Right lobe of liver (tissue), 6 donors: ENCODE data around the gene COL9A1. TPM values are rescaled to one million over a fixed set of nuclear protein-coding genes. Genes with fewer than 3 reads are reported as not detected.

Experiments
- ATAC-seq, 4 donors: fragments of 200-7000 bp; cut with Tn5 transposase; one replicate each; pipeline ENCODE4 v1.9.1; 2020; ENCODE audit warnings: mild to moderate bottlenecking in 4 of 4, moderate library complexity in 4 of 4
- DNase-seq, 3 donors: peaks; one replicate each; pipeline ENCODE4 v3.0.0-alpha.2; 2020
- H3K27ac ChIP-seq, 3 donors: fragments of 200-600 bp; one replicate each; pipeline ENCODE4 v1.8.0; 2022
- H3K27me3 ChIP-seq, 2 donors: fragments of 200-600 bp; one replicate each; pipeline ENCODE4 v1.8.0; 2022
- H3K36me3 ChIP-seq, 4 donors: fragments of 200-600 bp; sonication (generic) in 1 of 4; one replicate each; pipeline versions ENCODE4 v1.5.1 to v1.8.0; 2017 to 2022; ENCODE audit warnings: control low read depth in 1 of 4
- H3K4me1 ChIP-seq, 4 donors: fragments of 200-600 bp; sonication (generic) in 1 of 4; one replicate each; pipeline versions ENCODE4 v1.5.1 to v1.8.0; 2017 to 2022; ENCODE audit warnings: control low read depth in 1 of 4
- H3K4me3 ChIP-seq, 3 donors: fragments of 200-600 bp; one replicate each; pipeline ENCODE4 v1.8.0; 2022
- H3K9me3 ChIP-seq, 4 donors: fragments of 200-600 bp; sonication (generic) in 1 of 4; one replicate each; pipeline versions ENCODE4 v1.5.1 to v1.8.0; 2017 to 2022; ENCODE audit warnings: control low read depth in 1 of 4
- POLR2A ChIP-seq: fragments of 450-650 bp; IDR thresholded peaks from one replicate; pipeline ENCODE4 v1.6.1; 2017; ENCODE audit warnings: antibody characterized with exemption, mild to moderate bottlenecking
- WGBS: methylation state at CpG from one replicate; pipeline ENCODE4 v1.1.6; 2018; ENCODE audit warnings: low coverage, low lambda C conversion rate; ENCODE audit not compliant: insufficient coverage; ENCODE audit errors: missing lambda C conversion rate; 5-methylcytosine and 5-hydroxymethylcytosine counted together
- intact Hi-C, 2 donors: fragments of 100-400 bp; cut with DNase I; formaldehyde crosslinking; loops; one replicate each; pipeline versions ENCODE4 v1.11.2 to v1.14.1; 2022
- total RNA-seq, 6 experiments: library from RNA; depleted of rRNA in 2 of 6; stranded (reverse); fragments of >200 nt in 2 of 6; fragmentation: NEBNext Ultra II Directional in 3 of 6; extraction: Animal tissue kit (Norgen Biotek cat#: 25700) in 3 of 6; gene quantifications; one replicate each; pipeline versions ENCODE4 v1.1.0 to v1.2.4, GENCODE V29; 2016 to 2023
- TF ChIP-seq, protein P1 (sequence below), 4 donors: fragments of 200-600 bp in 3 of 4; fragments of 450-650 bp in 1 of 4; IDR thresholded peaks; one replicate each; pipeline versions ENCODE4 v1.5.1 to v1.8.0; 2016 to 2022; ENCODE audit warnings: antibody characterized with exemption in 4 of 4, mild to moderate bottlenecking in 2 of 4
- donor health status: DM: no; HTN: yes; CAD: no.
- donor health status: DM: no; HTN: no; CAD: no.
- donor health status: DM: no; HTN: no; CAD: no.
- donor health status: DM: no; HTN: yes; CAD: no.
- donor health status: DM: no; HTN: yes; CAD: no.

The COL9A1 gene
- total RNA-seq, 6 experiments from 2014 or later = 0.11 TPM; not detected in 5

GRCh38 chr6:70208235-70208790, 94.6 kb downstream of the COL9A1 start:
- H3K27ac ChIP-seq = no peak overlapping the region
- no peaks in the 10 kb centered on the region for H3K4me1 ChIP-seq
- TF ChIP-seq, protein P1, sequence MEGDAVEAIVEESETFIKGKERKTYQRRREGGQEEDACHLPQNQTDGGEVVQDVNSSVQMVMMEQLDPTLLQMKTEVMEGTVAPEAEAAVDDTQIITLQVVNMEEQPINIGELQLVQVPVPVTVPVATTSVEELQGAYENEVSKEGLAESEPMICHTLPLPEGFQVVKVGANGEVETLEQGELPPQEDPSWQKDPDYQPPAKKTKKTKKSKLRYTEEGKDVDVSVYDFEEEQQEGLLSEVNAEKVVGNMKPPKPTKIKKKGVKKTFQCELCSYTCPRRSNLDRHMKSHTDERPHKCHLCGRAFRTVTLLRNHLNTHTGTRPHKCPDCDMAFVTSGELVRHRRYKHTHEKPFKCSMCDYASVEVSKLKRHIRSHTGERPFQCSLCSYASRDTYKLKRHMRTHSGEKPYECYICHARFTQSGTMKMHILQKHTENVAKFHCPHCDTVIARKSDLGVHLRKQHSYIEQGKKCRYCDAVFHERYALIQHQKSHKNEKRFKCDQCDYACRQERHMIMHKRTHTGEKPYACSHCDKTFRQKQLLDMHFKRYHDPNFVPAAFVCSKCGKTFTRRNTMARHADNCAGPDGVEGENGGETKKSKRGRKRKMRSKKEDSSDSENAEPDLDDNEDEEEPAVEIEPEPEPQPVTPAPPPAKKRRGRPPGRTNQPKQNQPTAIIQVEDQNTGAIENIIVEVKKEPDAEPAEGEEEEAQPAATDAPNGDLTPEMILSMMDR (IDR thresholded peaks at IDR 0.05) = no peak
- TF ChIP-seq POLR2A = no peak
- H3K36me3 ChIP-seq = no peaks in the 10 kb centered on the region
- H3K4me3 ChIP-seq = no peak overlapping the region
- ATAC-seq (no peak), DNase-seq (no peak)
- intact Hi-C loops = no loop called here
- 27% methylated on average over 1 of the region's 1 CpG for WGBS
- no peaks in the 10 kb centered on the region for H3K9me3 ChIP-seq
- peaks cover 0 to 5% of the 10 kb centered on the region in 2 donors for H3K27me3 ChIP-seq

- TF ChIP-seq POLR2A = no peak
- TF ChIP-seq, protein P1 (IDR thresholded peaks at IDR 0.05) = no peak
- ATAC-seq (no peak), DNase-seq (no peak)
- Histone ChIP-seq H3K27ac (no peak overlapping the region), H3K4me1 (no peaks in the 10 kb centered on the region), H3K36me3 (no peaks in the 10 kb centered on the region), H3K27me3 (no peaks in the 10 kb centered on the region), H3K4me3 (no peak overlapping the region), H3K9me3 (no peaks in the 10 kb centered on the region)
- intact Hi-C loops = no loop called here
- WGBS = 68% methylated on average over 2 of the region's 2 CpGs
These were observed 104.1 kb downstream of the COL9A1 start for GRCh38 chr6:70198785-70199184.

DNA sequence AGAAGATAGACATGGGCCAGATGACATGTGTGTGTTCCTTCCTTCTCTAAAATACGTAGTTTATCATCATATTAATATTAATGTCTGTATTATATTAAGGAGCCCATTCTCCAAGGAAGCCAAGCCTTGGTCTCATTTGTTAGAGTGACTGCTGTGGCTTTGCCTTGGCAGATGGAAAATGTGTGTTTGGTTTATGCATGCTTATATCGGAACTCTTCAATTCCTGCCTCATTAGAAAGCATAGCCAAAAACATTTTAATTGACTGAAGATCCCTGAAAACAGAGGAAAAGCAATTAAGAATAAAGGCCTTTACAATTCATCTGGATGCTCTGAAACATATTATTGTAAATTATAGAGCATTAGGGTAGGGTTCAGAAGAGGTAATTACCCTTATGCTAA, 106.4 kb downstream of the COL9A1 start:
- intact Hi-C loops = no loop called here
- Histone ChIP-seq H3K4me1 (no peaks in the 10 kb centered on the region), H3K27ac (no peak overlapping the region), H3K9me3 (no peaks in the 10 kb centered on the region), H3K36me3 (no peaks in the 10 kb centered on the region), H3K27me3 (no peaks in the 10 kb centered on the region), H3K4me3 (no peak overlapping the region)
- TF ChIP-seq POLR2A = no peak
- TF ChIP-seq, protein P1 (IDR thresholded peaks at IDR 0.05) = no peak
- 64% methylated on average over 2 of the region's 2 CpGs for WGBS
- DNase-seq = no peak
- no peak for ATAC-seq

- DNase-seq (no peak), ATAC-seq (no peak)
- no peaks in the 10 kb centered on the region for H3K27me3 ChIP-seq
- no peaks in the 10 kb centered on the region for H3K36me3 ChIP-seq
- H3K9me3 ChIP-seq = no peaks in the 10 kb centered on the region
- no peak for TF ChIP-seq POLR2A
- TF ChIP-seq, protein P1 (IDR thresholded peaks at IDR 0.05) = no peak
- intact Hi-C loops = no loop called here
- H3K4me3 ChIP-seq = no peak overlapping the region
- H3K4me1 ChIP-seq = no peaks in the 10 kb centered on the region
- H3K27ac ChIP-seq = no peak overlapping the region
These were observed 108.5 kb downstream of the COL9A1 start for GRCh38 chr6:70194421-70194820.

DNA sequence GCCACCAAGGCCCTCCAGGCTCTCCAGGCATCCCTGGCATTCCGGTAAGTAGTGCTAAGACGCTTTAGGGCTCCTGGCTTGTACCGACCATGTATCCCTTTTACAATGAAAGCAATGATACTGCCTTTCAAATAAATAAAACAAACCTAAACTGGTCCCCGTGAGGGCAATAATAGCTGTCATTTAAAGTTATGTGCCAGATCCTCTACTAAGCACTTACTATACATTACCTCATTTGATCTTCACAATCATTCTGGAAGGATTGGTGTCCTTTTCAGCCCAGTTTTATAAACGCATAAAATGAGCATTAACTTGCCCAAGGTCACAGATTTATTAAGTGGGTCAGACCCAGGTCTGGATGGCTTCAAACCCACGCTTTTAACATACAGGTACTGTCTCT, 114.7 kb downstream of the COL9A1 start:
- no peak for ATAC-seq
- WGBS = 78% methylated on average over 6 of the region's 6 CpGs
- intact Hi-C loops = no loop called here
- H3K9me3 ChIP-seq = no peaks in the 10 kb centered on the region
- no peaks in the 10 kb centered on the region for H3K36me3 ChIP-seq
- H3K27ac ChIP-seq = no peak overlapping the region
- no peak overlapping the region for H3K4me3 ChIP-seq
- DNase-seq = no peak
- no peak for TF ChIP-seq POLR2A
- TF ChIP-seq, protein P1 (IDR thresholded peaks at IDR 0.05) = no peak
- no peaks in the 10 kb centered on the region for H3K27me3 ChIP-seq
- no peaks in the 10 kb centered on the region for H3K4me1 ChIP-seq
